ENCODE measurements around the gene AHDC1. TPM values are rescaled to one million over a fixed set of nuclear protein-coding genes. Genes with fewer than 3 reads are reported as not detected.

The AHDC1 gene
- total and polyA plus RNA-seq, 2 donors (not counting 3 experiments of a cell fraction or from before 2014, with no cell fraction given), result 7.0 to 32.1 TPM

DNA sequence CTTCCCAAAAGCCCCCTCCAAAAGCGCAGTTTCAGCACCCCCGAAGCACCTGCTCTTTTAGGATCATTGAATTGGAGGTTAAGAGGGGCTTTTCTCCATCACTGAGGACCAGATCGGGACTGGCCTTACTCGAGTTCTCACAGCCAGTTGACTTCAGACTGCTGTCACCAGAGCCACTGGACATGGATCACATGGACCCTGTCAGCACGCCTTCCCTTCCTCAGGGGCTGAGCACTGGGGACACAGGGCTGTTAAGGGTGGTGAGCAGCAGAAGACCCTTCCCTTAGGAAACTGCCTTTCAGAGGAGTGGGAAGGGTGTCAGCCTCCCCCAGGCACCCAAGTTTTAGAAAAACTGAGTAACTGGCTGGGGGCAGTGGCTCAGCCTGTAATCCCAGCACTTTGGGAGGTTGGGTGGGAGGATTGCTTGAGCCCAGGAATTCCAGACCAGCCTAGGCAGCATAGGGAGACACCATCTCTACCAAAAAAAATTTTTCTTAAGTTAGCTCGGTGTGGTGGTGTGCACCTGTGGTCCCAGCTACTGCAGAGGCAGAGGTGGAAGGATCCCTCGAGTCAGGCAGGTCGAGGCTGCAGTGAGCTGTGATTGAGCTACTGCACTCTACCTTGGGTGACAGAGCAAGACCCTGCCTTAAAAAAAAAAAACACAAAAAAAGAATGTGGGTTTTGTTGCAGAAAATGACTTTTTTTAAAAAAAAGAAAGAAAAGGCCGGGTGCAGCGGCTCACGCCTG, 31.6 kb upstream of the AHDC1 start:
- intact Hi-C loops (cut with micrococcal nuclease) (no loop called here), dilution Hi-C loops (cut with MboI; ENCODE audit: extremely low pct_ligation_motif_present, low sequenced_read_pairs) (no loop called here)
- H4K20me1 ChIP-seq (replicated peaks; ENCODE audit: control insufficient read depth, extremely low read depth, insufficient read depth, low read length), result no peaks in the 10 kb centered on the region
- no peaks in the 10 kb centered on the region for H3K36me3 ChIP-seq (ENCODE audit: control insufficient read depth in 2 of 2, extremely low read depth in 1 of 2, insufficient read depth in 2 of 2, low read length in 2 of 2)
- no peak overlapping the region for H3K4me2 ChIP-seq (ENCODE audit: insufficient read depth, low read length)
- H3K79me2 ChIP-seq (ENCODE audit: control insufficient read depth, insufficient read depth, low read length), result no peaks in the 10 kb centered on the region
- no peaks in the 10 kb centered on the region for H3K9me1 ChIP-seq (replicated peaks; ENCODE audit: control insufficient read depth, extremely low read depth, insufficient read depth, low read length)
- no peak overlapping the region for H2AFZ ChIP-seq (ENCODE audit: low read depth, low read length)
- no peak overlapping the region for H3K9ac ChIP-seq (replicated peaks; ENCODE audit: extremely low read depth, insufficient read depth, low read length)
- FAIRE-seq, result no peak
- TF ChIP-seq EZH2 (IDR thresholded peaks at IDR 0.05; ENCODE audit: borderline replicate concordance, low read depth, low read length, severe bottlenecking), result no peak
- no peak for TF ChIP-seq GATA2 (IDR thresholded peaks at IDR 0.05; ENCODE audit: insufficient read depth, insufficient read length, low read depth, low read length)
- no peak for TF ChIP-seq JUN (IDR thresholded peaks at IDR 0.05; ENCODE audit: borderline replicate concordance, insufficient read depth, insufficient read length, low read depth)
- H3K4me1 ChIP-seq (ENCODE audit: control insufficient read depth, extremely low read depth, insufficient read depth, low read length), result peaks cover 26% of the 10 kb centered on the region
- DNase-seq (ENCODE audit: low read depth, low spot score), result no peak
- CTCF ChIA-PET, result no interaction called here
- POLR2A ChIA-PET, result no interaction called here
- H3K27me3 ChIP-seq (ENCODE audit: control insufficient read depth in 2 of 2, insufficient read depth in 2 of 2, low read length in 2 of 2), result no peaks in the 10 kb centered on the region
- no peak overlapping the region for H3K27ac ChIP-seq (ENCODE audit: insufficient read depth, low read depth, low read length)
- BruUV-seq (replicated peaks), result no TSS peak
- no peaks in the 10 kb centered on the region for H3K9me3 ChIP-seq (replicated peaks; ENCODE audit: control insufficient read depth, insufficient read depth, low read length)
- no peak overlapping the region for H3K4me3 ChIP-seq (replicated peaks in 1 of 3; ENCODE audit: insufficient read depth in 1 of 3, low read depth in 1 of 3, low read length in 3 of 3)

DNA sequence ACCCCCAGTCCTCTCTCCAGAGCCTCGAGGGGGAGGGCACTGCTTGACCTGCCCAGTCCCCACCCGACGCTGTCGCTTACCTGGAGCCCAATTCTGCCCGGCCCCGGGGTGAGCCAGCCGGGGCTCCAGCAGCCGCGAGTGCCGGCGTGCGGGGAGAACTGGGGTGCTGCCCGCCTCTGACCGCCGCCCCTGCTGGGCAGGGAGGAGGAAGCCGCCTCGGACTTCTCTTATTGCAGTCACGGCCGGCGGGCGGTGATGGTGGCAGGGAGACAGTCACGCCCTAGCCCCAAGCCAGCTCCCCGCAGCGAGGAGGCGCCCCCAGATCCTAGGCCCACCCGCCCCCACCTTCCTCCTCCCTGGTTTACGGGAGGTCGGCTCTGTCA, 31.0 kb upstream of the AHDC1 start, which contains the start of gene FGR:
Gene FGR, minus strand, starts transcription at position 201 of the 383 bp plus-strand sequence. CDS start 11,269 bp downstream, outside the sequence.
- POLR2A ChIA-PET, result no interaction called here
- Histone ChIP-seq H3K4me1 (ENCODE audit: control insufficient read depth, extremely low read depth, insufficient read depth, low read length) (peaks cover 26% of the 10 kb centered on the region), H3K27ac (ENCODE audit: insufficient read depth, low read depth, low read length) (no peak within 1 kb of the TSS), H3K36me3 (ENCODE audit: control insufficient read depth in 2 of 2, extremely low read depth in 1 of 2, insufficient read depth in 2 of 2, low read length in 2 of 2) (no peaks in the 10 kb centered on the region), H3K9ac (replicated peaks; ENCODE audit: extremely low read depth, insufficient read depth, low read length) (peak within 1 kb of the TSS; percentile 60), H3K9me3 (replicated peaks; ENCODE audit: control insufficient read depth, insufficient read depth, low read length) (no peaks in the 10 kb centered on the region), H4K20me1 (replicated peaks; ENCODE audit: control insufficient read depth, extremely low read depth, insufficient read depth, low read length) (no peaks in the 10 kb centered on the region), H3K4me2 (ENCODE audit: insufficient read depth, low read length) (peak within 1 kb of the TSS; percentile 75), H3K4me3 (replicated peaks in 1 of 3; ENCODE audit: insufficient read depth in 1 of 3, low read depth in 1 of 3, low read length in 3 of 3) (peak within 1 kb of the TSS; percentile 35 to 50 (median 37)), H3K79me2 (ENCODE audit: control insufficient read depth, insufficient read depth, low read length) (no peaks in the 10 kb centered on the region), H2AFZ (ENCODE audit: low read depth, low read length) (peak within 1 kb of the TSS; percentile 91), H3K27me3 (ENCODE audit: control insufficient read depth in 2 of 2, insufficient read depth in 2 of 2, low read length in 2 of 2) (no peaks in the 10 kb centered on the region), H3K9me1 (replicated peaks; ENCODE audit: control insufficient read depth, extremely low read depth, insufficient read depth, low read length) (no peaks in the 10 kb centered on the region)
- CTCF ChIA-PET, result no interaction called here
- no TSS peak for BruUV-seq (replicated peaks)
- no peak for TF ChIP-seq EZH2 (IDR thresholded peaks at IDR 0.05; ENCODE audit: borderline replicate concordance, low read depth, low read length, severe bottlenecking)
- TF ChIP-seq GATA2 (IDR thresholded peaks at IDR 0.05; ENCODE audit: insufficient read depth, insufficient read length, low read depth, low read length), result no peak
- no peak for TF ChIP-seq POLR2A (IDR thresholded peaks at IDR 0.05; ENCODE audit: low read depth, low read length)
- no peak for TF ChIP-seq POLR2AphosphoS5 (IDR thresholded peaks at IDR 0.05; ENCODE audit: insufficient read depth, low read depth, low read length)
- TF ChIP-seq, protein P1, sequence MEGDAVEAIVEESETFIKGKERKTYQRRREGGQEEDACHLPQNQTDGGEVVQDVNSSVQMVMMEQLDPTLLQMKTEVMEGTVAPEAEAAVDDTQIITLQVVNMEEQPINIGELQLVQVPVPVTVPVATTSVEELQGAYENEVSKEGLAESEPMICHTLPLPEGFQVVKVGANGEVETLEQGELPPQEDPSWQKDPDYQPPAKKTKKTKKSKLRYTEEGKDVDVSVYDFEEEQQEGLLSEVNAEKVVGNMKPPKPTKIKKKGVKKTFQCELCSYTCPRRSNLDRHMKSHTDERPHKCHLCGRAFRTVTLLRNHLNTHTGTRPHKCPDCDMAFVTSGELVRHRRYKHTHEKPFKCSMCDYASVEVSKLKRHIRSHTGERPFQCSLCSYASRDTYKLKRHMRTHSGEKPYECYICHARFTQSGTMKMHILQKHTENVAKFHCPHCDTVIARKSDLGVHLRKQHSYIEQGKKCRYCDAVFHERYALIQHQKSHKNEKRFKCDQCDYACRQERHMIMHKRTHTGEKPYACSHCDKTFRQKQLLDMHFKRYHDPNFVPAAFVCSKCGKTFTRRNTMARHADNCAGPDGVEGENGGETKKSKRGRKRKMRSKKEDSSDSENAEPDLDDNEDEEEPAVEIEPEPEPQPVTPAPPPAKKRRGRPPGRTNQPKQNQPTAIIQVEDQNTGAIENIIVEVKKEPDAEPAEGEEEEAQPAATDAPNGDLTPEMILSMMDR (IDR thresholded peaks at IDR 0.05; ENCODE audit: extremely low read depth in 1 of 2, insufficient read depth in 1 of 2, low read depth in 1 of 2, low read length in 2 of 2), result no peak
- TF ChIP-seq FOS (IDR thresholded peaks at IDR 0.05; ENCODE audit: borderline replicate concordance, insufficient read depth, low read length), result no peak
- TF ChIP-seq MYC (IDR thresholded peaks at IDR 0.05; ENCODE audit: low read depth, low read length), result no peak
- TF ChIP-seq, protein P2, sequence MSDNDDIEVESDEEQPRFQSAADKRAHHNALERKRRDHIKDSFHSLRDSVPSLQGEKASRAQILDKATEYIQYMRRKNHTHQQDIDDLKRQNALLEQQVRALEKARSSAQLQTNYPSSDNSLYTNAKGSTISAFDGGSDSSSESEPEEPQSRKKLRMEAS (IDR thresholded peaks at IDR 0.05; ENCODE audit: insufficient read depth, insufficient read length), result no peak
- no peak for TF ChIP-seq JUN (IDR thresholded peaks at IDR 0.05; ENCODE audit: borderline replicate concordance, insufficient read depth, insufficient read length, low read depth)
- FAIRE-seq (no peak), DNase-seq (ENCODE audit: low read depth, low spot score) (no peak)
- intact Hi-C loops (cut with micrococcal nuclease) (no loop called here), dilution Hi-C loops (cut with MboI; ENCODE audit: extremely low pct_ligation_motif_present, low sequenced_read_pairs) (no loop called here)
